T-helper 22 cell (primary cell): ENCODE results near the gene KLHL14.
"Not testable (repeated sequence)": the region's sequence is repeated elsewhere in the genome, so short reads cannot be mapped to it uniquely, and the experiment has no call there.

Experiments used
- DNase-seq: peaks from one replicate; pipeline ENCODE4 v3.0.0-alpha.2; 2020; ENCODE audit warnings: low read depth

The KLHL14 gene

GRCh38 chr18:32772581-32773381 lies at the start of gene KLHL14:
Gene KLHL14 (minus strand): TSS chr18:32773023. CDS start chr18:32770591, 2,432 bp downstream.
- no peak for DNase-seq

GRCh38 chr18:32822197-32822596 lies 49.4 kb upstream of the KLHL14 start:
- no peak for DNase-seq

GRCh38 chr18:32815881-32816280 lies 43.1 kb upstream of the KLHL14 start:
- no peak for DNase-seq

GRCh38 chr18:32812342-32812741 lies 39.5 kb upstream of the KLHL14 start:
- no peak for DNase-seq

GRCh38 chr18:32810314-32810713 lies 37.5 kb upstream of the KLHL14 start:
- no peak for DNase-seq

- DNase-seq: no peak
Measured at GRCh38 chr18:32805354-32805753, 32.5 kb upstream of the KLHL14 start.

GRCh38 chr18:32804134-32804888 lies 31.5 kb upstream of the KLHL14 start:
- no peak for DNase-seq

- DNase-seq: no peak
Measured at GRCh38 chr18:32803568-32803967, 30.7 kb upstream of the KLHL14 start.

- no peak for DNase-seq
Measured at GRCh38 chr18:32802591-32803451, 30.0 kb upstream of the KLHL14 start.

GRCh38 chr18:32801228-32801627 lies 28.4 kb upstream of the KLHL14 start:
- DNase-seq: no peak

GRCh38 chr18:32798209-32798960 lies 25.6 kb upstream of the KLHL14 start:
- no peak for DNase-seq

GRCh38 chr18:32794667-32795066 lies 21.8 kb upstream of the KLHL14 start:
- DNase-seq: not testable (repeated sequence)

GRCh38 chr18:32779010-32779409 lies 6.2 kb upstream of the KLHL14 start:
- DNase-seq: no peak

GRCh38 chr18:32777049-32777448 lies 4.2 kb upstream of the KLHL14 start:
- no peak for DNase-seq

GRCh38 chr18:32776561-32776960 lies 3.7 kb upstream of the KLHL14 start:
- no peak for DNase-seq

GRCh38 chr18:32775628-32776027 lies 2.8 kb upstream of the KLHL14 start:
- DNase-seq: no peak

GRCh38 chr18:32773382-32773712 lies 524 bp upstream of the KLHL14 start:
- no peak for DNase-seq

GRCh38 chr18:32771871-32772580 lies 797 bp downstream of the KLHL14 start:
- no peak for DNase-seq

- no peak for DNase-seq
Measured at GRCh38 chr18:32771169-32771751, 1.6 kb downstream of the KLHL14 start.

- DNase-seq: no peak
Measured at GRCh38 chr18:32770666-32771168, 2.1 kb downstream of the KLHL14 start.
